Astrocyte (in vitro differentiated cells and primary cell): Measurements from ENCODE around the gene KCNH8.

ENCODE experiments used
- EZH2 ChIP-seq: IDR thresholded peaks from 2 replicates; pipeline ENCODE4 v1.6.1; 2012; ENCODE audit warnings: mild to moderate bottlenecking, low read length, inconsistent platforms; ENCODE audit not compliant: insufficient read depth
- TF ChIP-seq, protein P1 (sequence below): IDR thresholded peaks from 2 replicates; pipeline ENCODE4 v1.5.1; 2011; ENCODE audit warnings: low read depth, mild to moderate bottlenecking, inconsistent platforms, low read length, moderate library complexity; ENCODE audit not compliant: insufficient read depth

- no peak for TF ChIP-seq EZH2
- TF ChIP-seq, protein P1, sequence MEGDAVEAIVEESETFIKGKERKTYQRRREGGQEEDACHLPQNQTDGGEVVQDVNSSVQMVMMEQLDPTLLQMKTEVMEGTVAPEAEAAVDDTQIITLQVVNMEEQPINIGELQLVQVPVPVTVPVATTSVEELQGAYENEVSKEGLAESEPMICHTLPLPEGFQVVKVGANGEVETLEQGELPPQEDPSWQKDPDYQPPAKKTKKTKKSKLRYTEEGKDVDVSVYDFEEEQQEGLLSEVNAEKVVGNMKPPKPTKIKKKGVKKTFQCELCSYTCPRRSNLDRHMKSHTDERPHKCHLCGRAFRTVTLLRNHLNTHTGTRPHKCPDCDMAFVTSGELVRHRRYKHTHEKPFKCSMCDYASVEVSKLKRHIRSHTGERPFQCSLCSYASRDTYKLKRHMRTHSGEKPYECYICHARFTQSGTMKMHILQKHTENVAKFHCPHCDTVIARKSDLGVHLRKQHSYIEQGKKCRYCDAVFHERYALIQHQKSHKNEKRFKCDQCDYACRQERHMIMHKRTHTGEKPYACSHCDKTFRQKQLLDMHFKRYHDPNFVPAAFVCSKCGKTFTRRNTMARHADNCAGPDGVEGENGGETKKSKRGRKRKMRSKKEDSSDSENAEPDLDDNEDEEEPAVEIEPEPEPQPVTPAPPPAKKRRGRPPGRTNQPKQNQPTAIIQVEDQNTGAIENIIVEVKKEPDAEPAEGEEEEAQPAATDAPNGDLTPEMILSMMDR = no peak
Measured at GRCh38 chr3:19254189-19254588, 105.9 kb downstream of the KCNH8 start.
